ENCODE results near the gene CRIM1. TPM values are rescaled to one million over a fixed set of nuclear protein-coding genes. Genes with fewer than 3 reads are reported as not detected.

CRIM1 gene
- total RNA-seq, 4 donors from 2014 or later = 140 to 429 (median 201) TPM

- TF ChIP-seq EP300 (IDR thresholded peaks at IDR 0.05) = no peak
- no peak for TF ChIP-seq POLR2AphosphoS5 (IDR thresholded peaks at IDR 0.05)
- no peak for TF ChIP-seq CTCF (IDR thresholded peaks at IDR 0.05)
- TF ChIP-seq POLR2A (IDR thresholded peaks at IDR 0.05; ENCODE audit: low read depth) = no peak
- H3K27ac ChIP-seq (replicated peaks in 1 of 4) = peak overlapping the region in 3 of 4 donors; percentile 31 to 56 (median 52)
- no peaks in the 10 kb centered on the region for H3K27me3 ChIP-seq
- no peak for DNase-seq (ENCODE audit: extremely low spot score)
- peaks cover 0 to 5% (median 0%) of the 10 kb centered on the region in 4 donors for H3K36me3 ChIP-seq
- no peak overlapping the region for H3K4me3 ChIP-seq
- peaks cover 95 to 100% (median 100%) of the 10 kb centered on the region in 4 donors for H3K4me1 ChIP-seq
- no peaks in the 10 kb centered on the region for H3K9me3 ChIP-seq
- intact Hi-C loops (cut with DNase I) = loop anchor here (10.0 kb wide), 1 partner anchor 55 kb away; no protein-coding TSS in a partner anchor
Measured at GRCh38 chr2:36370281-36370680, 14.7 kb downstream of the CRIM1 start.

- Histone ChIP-seq H3K4me1 (peaks cover 94 to 100% (median 99%) of the 10 kb centered on the region in 4 donors), H3K4me3 (peak overlapping the region in 1 of 4 donors; percentile 0), H3K27ac (replicated peaks in 1 of 4) (peak overlapping the region; percentile 5 to 56 (median 42)), H3K9me3 (no peaks in the 10 kb centered on the region), H3K27me3 (no peaks in the 10 kb centered on the region), H3K36me3 (peaks cover 0 to 5% (median 0%) of the 10 kb centered on the region in 4 donors)
- DNase-seq (ENCODE audit: extremely low spot score) = no peak
- TF ChIP-seq EP300 (IDR thresholded peaks at IDR 0.05) = no peak
- intact Hi-C loops (cut with DNase I) = loop anchor here (10.0 kb wide), 1 partner anchor 54 kb away; no protein-coding TSS in a partner anchor
- WGBS = 55% methylated on average over 9 of the region's 9 CpGs
Measured at GRCh38 chr2:36371070-36371874, 15.7 kb downstream of the CRIM1 start.

- Histone ChIP-seq H3K4me3 (peak overlapping the region in 1 of 4 donors; percentile 0), H3K27ac (replicated peaks in 1 of 4) (peak overlapping the region; percentile 20 to 56 (median 42)), H3K27me3 (no peaks in the 10 kb centered on the region), H3K36me3 (peaks cover 0 to 5% (median 0%) of the 10 kb centered on the region in 4 donors), H3K4me1 (peaks cover 94 to 100% (median 99%) of the 10 kb centered on the region in 4 donors), H3K9me3 (no peaks in the 10 kb centered on the region)
- DNase-seq (ENCODE audit: extremely low spot score) = no peak
- intact Hi-C loops (cut with DNase I) = loop anchor here (10.0 kb wide), 1 partner anchor 53 kb away; no protein-coding TSS in a partner anchor
- TF ChIP-seq POLR2A (IDR thresholded peaks at IDR 0.05; ENCODE audit: low read depth) = no peak
- TF ChIP-seq CTCF (IDR thresholded peaks at IDR 0.05) = no peak
- TF ChIP-seq EP300 (IDR thresholded peaks at IDR 0.05) = no peak
- peak in 1 of 2 donors; percentile 33 for TF ChIP-seq POLR2AphosphoS5 (IDR thresholded peaks at IDR 0.05)
- WGBS = 37% methylated on average over 2 of the region's 2 CpGs
Measured at GRCh38 chr2:36371928-36372391, 16.4 kb downstream of the CRIM1 start.

GRCh38 chr2:36373149-36373926, 17.8 kb downstream of the CRIM1 start:
- no peak for DNase-seq (ENCODE audit: extremely low spot score)
- H3K4me3 ChIP-seq = no peak overlapping the region
- 76% methylated on average over 8 of the region's 8 CpGs for WGBS
- H3K9me3 ChIP-seq = no peaks in the 10 kb centered on the region
- TF ChIP-seq POLR2AphosphoS5 (IDR thresholded peaks at IDR 0.05) = peak in 1 of 2 donors; percentile 49
- no peak for TF ChIP-seq POLR2A (IDR thresholded peaks at IDR 0.05; ENCODE audit: low read depth)
- no peak for TF ChIP-seq EP300 (IDR thresholded peaks at IDR 0.05)
- peaks cover 89 to 99% (median 96%) of the 10 kb centered on the region in 4 donors for H3K4me1 ChIP-seq
- peak overlapping the region; percentile 20 to 56 (median 42) for H3K27ac ChIP-seq (replicated peaks in 1 of 4)
- intact Hi-C loops (cut with DNase I) = loop anchor here (10.0 kb wide), 1 partner anchor 51 kb away; no protein-coding TSS in a partner anchor
- H3K36me3 ChIP-seq = peaks cover 0 to 5% (median 0%) of the 10 kb centered on the region in 4 donors
- H3K27me3 ChIP-seq = no peaks in the 10 kb centered on the region

GRCh38 chr2:36374585-36374984, 19.0 kb downstream of the CRIM1 start:
- no peaks in the 10 kb centered on the region for H3K27me3 ChIP-seq
- no peak for DNase-seq (ENCODE audit: extremely low spot score)
- no peaks in the 10 kb centered on the region for H3K36me3 ChIP-seq
- TF ChIP-seq CTCF (IDR thresholded peaks at IDR 0.05) = no peak
- no peak for TF ChIP-seq EP300 (IDR thresholded peaks at IDR 0.05)
- TF ChIP-seq POLR2A (IDR thresholded peaks at IDR 0.05; ENCODE audit: low read depth) = no peak
- TF ChIP-seq POLR2AphosphoS5 (IDR thresholded peaks at IDR 0.05) = no peak
- no peak overlapping the region for H3K4me3 ChIP-seq
- H3K9me3 ChIP-seq = no peaks in the 10 kb centered on the region
- WGBS = 84% methylated on average over 3 of the region's 3 CpGs
- intact Hi-C loops (cut with DNase I) = loop anchor here (10.0 kb wide), 1 partner anchor 50 kb away; no protein-coding TSS in a partner anchor
- peak overlapping the region in 1 of 4 donors; percentile 56 for H3K27ac ChIP-seq (replicated peaks in 1 of 4)
- peaks cover 77 to 93% (median 84%) of the 10 kb centered on the region in 4 donors for H3K4me1 ChIP-seq
